Testis (tissue), 2 donors: ENCODE results near the gene LARGE1.

ENCODE experiments used
- POLR2A ChIP-seq: fragments of 450-650 bp; IDR thresholded peaks from one replicate; pipeline ENCODE4 v1.6.1; 2017; ENCODE audit warnings: antibody characterized with exemption, mild to moderate bottlenecking, moderate library complexity
- TF ChIP-seq, protein P1 (sequence below), 3 experiments: fragments of 450-650 bp in 2 of 3; fragments of 200-600 bp in 1 of 3; sonication (generic) in 1 of 3; IDR thresholded peaks; one replicate each; pipeline ENCODE4 v1.5.1; 2016 to 2019; ENCODE audit warnings: antibody characterized with exemption in 3 of 3, mild to moderate bottlenecking in 2 of 3, moderate library complexity in 1 of 3

GRCh38 chr22:33786149-33786548, 134.1 kb downstream of the LARGE1 start:
- TF ChIP-seq, protein P1, sequence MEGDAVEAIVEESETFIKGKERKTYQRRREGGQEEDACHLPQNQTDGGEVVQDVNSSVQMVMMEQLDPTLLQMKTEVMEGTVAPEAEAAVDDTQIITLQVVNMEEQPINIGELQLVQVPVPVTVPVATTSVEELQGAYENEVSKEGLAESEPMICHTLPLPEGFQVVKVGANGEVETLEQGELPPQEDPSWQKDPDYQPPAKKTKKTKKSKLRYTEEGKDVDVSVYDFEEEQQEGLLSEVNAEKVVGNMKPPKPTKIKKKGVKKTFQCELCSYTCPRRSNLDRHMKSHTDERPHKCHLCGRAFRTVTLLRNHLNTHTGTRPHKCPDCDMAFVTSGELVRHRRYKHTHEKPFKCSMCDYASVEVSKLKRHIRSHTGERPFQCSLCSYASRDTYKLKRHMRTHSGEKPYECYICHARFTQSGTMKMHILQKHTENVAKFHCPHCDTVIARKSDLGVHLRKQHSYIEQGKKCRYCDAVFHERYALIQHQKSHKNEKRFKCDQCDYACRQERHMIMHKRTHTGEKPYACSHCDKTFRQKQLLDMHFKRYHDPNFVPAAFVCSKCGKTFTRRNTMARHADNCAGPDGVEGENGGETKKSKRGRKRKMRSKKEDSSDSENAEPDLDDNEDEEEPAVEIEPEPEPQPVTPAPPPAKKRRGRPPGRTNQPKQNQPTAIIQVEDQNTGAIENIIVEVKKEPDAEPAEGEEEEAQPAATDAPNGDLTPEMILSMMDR (IDR thresholded peaks at IDR 0.05): no peak
- no peak for TF ChIP-seq POLR2A
